Islet precursor cell (in vitro differentiated cells): Measurements from ENCODE around the gene PTPRN2.
"Not testable (repeated sequence)": the region's sequence is repeated elsewhere in the genome, so short reads cannot be mapped to it uniquely, and the experiment has no call there.

Experiments used
- DNase-seq: peaks from one replicate; pipeline ENCODE4 v3.0.0-alpha.2; 2018

The PTPRN2 gene

DNA sequence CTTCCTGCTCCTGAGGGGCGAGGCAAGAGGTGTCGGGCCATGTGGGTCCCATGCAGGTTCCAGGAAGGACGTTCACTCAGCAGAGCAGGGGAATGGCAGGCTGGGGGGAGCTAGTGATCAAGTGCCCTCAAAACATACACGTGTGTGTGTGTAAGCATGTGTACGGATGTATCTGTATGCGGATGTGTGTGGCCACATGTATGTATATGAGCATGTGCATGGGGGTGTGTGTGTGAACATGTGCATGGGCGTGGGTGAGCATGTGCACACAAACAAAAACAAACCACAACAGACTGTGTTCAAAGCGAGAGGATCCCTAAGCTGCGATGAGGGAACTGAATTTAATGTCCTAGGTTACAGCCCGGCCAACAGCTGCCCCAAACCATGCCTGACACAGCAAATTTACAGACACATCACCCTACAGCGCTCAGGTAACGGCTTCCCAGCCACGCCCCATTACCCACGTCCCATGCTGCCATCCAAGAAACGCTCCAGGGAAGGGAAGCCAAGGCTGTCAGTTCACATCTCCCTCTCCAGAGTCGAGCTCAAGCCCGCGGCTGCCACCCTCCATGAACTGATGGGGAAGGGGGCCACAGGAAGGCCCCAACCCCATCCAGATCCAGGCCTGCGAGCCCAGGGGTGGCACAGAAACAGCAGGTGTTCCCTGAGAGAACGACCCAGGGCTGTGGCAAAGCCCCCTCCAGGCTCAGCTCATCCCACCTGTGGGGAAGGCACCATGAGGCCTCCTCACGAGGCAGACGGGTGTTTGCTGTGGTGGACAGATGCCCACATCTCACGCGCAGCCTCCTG is 56.6 kb downstream of the PTPRN2 start:
- DNase-seq: no peak

DNA sequence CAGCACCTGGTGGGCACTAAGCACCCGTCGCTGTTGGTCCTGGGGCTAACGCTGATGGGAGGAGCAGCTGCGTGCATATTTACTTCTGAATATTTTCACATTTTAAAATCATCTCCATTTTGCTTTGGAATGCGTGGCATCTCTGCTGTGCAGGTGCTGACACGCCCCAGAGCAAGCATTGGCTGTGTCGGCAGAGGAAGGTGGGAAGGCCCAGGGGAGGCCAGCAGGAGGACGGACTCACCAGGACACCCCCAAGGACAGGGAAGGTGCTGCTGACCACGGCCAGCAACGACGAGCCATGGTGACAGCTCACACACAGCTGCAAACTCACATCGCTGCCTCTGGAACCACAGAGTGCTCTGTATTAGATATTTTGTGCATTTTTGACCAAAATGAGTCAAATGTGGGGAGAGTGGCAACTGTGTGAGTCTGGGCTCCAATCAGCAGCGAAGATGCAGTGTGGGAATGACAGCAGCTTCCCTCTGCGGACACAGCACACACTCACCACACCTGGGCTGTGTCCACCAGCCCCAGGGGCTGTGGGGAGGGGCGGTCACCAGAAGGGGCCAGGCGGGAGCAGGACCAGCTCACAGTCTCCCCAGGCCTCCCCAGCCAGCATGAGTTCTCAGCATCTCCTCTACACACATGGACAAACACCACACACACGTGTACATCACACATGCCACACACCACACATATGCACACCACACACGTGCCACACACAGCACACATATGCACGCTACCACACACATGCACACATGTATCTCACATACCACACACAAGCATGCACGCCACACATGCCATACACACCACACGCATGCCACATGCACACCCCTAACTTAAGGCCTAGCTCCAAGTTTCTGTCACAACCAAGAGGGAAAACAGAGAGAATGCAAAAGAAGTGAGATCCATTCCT is 58.2 kb downstream of the PTPRN2 start:
- DNase-seq: no peak

GRCh38 chr7:158527915-158528502 is 59.6 kb downstream of the PTPRN2 start:
- no peak for DNase-seq

GRCh38 chr7:158527495-158527894 is 60.1 kb downstream of the PTPRN2 start:
- no peak for DNase-seq

DNA sequence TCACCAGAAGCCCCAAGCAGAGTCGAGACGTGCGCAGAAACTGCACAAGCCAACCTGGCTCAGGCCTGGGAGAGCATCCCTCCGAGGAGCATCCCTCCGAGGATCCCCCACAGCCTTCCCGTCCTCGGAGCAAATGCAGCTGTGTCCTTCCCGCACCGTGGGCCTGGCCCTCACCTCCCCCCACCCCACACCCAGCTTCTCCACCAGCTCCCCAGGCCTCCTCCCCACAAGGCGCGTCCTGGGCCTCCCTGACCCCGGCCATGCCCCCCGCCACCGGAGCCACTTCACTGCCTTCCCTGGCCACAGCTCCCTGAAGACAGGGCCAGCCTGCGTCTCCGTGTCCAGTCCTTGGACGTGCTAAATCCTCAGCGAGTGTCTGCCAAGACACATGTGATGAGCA is 60.6 kb downstream of the PTPRN2 start:
- DNase-seq: no peak

- no peak for DNase-seq
Observed at GRCh38 chr7:158526531-158526930, 61.1 kb downstream of the PTPRN2 start.

DNA sequence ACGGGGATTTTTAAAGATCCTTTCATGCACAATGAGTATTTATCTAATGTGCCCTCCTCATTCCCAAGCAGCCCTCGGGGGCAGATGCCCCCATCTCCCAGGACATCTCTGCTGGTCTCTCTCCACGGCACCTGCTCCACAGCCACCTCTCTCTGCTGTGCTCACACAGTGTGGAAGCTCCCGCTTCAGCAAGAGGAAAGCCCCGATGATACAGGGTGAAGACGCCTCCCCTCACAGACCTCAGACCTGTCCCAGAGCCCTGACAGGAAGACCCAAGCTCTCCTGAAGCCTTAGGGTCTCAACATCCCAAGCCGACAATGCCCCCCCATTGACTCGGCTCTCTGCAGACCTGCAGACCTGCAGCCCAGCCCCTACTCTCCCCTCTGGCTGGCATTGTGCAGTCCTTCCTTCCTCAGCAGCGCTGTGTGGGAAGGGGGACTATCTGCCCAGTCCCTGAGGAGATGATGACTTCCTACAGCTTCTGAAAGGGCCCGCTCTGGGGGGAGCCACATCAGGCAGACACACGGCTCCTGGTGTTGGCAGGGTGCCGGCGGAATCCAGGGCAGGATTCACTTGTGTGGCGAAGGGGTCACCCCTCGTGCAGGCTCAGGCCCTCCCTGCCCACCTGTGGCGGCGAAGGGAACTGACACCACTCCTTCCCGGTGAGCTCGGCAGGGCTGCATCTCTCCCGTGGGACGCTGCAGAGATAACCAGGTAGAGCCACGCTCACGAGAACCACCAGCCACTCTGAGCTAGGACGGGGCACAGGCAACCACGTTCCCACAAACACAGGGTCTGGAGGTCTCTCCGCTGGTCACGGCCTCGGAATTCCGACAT is 61.8 kb downstream of the PTPRN2 start:
- DNase-seq: no peak

DNA sequence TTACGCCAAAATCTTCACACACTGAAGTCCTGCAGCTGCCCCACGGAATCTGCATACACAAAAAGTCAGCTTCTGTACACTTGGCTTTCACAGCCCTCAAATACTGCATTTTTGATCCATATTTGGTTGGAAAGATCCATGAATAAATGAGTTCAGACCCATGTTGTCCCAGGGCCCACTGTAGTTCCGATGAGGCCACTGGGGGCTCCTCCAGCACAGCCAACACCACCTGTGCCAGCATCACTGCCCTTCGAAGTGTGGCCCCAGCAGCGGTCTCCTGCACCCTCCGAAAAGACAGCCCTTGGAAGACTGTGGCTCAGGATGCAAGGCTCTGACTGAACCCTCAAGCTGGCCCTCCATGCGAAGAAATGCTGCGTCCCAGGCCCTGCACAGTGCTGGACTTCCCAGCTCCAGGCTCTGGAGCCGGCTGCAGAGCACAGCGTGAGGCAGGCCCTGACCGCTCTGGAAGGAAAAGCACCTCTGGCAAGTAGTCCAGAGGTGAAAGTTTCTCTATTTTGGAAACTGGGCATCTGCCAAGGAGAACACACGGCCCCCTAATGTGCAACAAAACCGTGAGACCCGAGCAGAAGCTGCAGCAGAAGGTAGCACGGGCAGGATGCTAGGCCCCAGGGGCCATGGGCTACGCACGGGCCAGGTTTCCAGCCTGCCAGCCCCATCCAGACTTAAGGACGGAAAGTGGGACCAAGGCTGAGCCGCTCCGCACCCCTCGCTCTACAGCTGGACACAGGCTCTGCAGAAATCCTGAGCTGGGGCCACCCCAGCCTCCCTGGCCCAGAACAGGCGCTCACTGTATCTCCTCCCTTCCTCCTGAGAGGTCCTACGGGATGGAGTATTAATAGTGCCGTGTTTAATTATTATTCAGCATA is 62.6 kb downstream of the PTPRN2 start:
- no peak for DNase-seq

- not testable (repeated sequence) for DNase-seq
Observed at GRCh38 chr7:158524286-158524685, 63.3 kb downstream of the PTPRN2 start.

DNA sequence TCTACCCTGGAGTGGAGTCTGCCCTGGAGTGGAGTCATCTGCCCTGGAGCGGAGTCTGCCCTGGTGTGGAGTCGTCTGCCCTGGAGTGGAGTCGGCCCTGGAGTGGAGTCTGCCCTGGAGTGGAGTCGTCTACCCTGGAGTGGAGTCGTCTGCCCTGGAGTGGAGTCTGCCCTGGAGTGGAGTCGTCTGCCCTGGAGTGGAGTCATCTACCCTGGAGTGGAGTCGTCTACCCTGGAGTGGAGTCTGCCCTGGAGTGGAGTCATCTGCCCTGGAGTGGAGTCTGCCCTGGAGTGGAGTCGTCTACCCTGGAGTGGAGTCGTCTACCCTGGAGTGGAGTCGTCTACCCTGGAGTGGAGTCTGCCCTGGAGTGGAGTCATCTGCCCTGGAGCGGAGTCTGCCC is 63.7 kb downstream of the PTPRN2 start:
- DNase-seq: not testable (repeated sequence)

DNA sequence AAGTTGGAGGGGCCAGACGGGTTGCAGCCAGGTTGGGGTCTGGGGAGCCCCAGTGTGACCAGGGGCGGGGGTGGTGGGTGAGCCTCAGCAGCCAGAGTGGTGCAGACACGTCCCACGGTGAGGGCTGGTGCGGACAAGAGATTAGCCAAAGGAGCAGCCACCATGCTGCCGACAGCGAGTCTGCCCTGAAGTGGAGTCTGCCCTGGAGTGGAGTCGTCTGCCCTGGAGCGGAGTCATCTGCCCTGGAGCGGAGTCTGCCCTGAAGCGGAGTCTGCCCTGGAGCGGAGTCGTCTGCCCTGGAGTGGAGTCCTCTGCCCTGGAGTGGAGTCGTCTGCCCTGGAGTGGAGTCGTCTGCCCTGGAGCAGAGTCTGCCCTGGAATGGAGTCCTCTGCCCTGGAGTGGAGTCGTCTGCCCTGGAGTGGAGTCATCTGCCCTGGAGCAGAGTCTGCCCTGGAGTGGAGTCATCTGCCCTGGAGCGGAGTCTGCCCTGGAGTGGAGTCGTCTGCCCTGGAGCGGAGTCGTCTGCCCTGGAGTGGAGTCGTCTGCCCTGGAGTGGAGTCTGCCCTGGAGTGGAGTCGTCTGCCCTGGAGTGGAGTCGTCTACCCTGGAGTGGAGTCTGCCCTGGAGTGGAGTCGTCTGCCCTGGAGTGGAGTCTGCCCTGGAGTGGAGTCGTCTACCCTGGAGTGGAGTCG is 64.3 kb downstream of the PTPRN2 start:
- DNase-seq: not testable (repeated sequence)

GRCh38 chr7:158521795-158522194 is 65.8 kb downstream of the PTPRN2 start:
- not testable (repeated sequence) for DNase-seq

DNA sequence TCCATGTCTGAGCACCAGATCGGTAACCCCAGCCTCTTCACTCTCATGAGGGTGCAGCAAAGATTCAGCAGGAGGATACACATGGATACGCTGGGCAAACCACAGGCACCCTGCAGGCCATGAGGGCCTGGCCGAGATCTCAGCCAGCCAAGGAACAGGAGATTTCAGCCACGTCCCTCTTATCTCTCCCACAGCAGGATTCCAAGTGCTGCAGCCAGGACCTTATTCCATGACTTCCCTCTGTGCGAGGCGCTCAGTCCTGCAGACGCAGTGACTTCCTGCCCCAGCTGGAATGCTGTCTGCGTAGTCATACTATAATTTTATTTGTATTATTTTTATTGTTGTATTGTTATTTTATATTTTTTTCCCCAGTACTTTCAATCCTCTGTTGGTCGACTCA is 66.8 kb downstream of the PTPRN2 start:
- DNase-seq: no peak

DNA sequence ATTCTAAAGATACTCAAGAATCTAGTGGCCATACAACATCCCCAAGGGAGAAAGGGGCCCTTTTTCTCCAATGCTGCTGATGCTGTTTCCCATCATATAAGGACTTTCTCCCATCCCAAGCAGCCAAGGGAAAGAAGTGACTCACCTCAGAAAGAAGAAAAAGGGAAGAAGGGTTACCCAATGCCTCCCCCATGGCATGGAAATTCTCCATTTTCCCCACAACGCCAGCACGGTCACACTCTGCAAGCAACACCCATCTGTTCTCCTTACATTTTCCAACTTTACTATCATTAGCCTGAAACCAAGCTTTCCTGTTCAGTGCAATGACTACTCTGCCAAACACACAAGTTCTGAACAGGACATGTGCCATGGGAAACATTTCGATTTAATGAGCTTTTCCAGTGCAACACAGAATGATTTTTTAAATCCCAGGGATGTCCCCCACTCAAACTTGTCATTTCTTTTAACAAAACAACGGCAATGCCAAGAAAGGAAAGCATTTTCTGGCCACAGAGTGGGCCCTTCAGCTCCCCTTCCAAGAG is 67.9 kb downstream of the PTPRN2 start:
- DNase-seq: no peak

GRCh38 chr7:158518980-158519632 is 68.5 kb downstream of the PTPRN2 start:
- DNase-seq: no peak

DNA sequence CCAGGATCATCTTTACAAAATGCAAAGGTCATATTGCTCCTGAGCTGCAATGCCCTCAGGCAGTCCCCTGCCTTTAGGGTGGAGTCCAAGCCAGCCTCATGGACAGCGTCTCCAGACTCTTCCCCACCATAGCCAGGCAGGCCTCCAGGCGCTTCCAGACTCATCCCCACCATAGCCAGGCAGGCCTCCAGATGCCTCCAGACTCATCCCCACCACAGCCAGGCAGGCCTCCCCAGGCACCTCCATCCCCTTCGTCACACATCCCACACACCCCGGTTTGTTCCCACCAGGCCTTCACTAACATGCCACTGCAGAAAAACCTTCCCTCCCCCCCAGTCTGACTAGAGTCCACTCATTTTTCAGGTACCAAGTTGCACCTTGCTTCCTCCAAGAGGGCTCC is 70.1 kb downstream of the PTPRN2 start:
- no peak for DNase-seq

DNA sequence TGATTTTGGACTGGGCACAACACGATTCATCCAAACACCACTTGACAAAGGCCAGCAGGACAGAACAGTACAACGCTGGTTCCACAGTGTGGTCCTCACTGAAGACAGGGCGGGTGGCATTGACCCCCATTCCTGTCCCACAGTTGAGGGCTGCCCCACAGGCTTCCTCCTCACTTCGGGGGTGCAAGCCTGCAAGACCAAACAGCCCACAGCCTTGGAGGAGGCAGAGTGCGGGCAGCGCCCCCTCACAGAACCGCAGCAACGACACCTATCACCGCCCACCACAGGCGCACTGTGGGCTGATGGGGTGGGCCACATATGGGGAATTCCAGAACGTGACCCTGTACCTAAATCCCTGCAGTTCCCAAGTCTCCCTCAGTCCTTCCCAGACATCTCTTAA is 70.6 kb downstream of the PTPRN2 start:
- DNase-seq: no peak

DNA sequence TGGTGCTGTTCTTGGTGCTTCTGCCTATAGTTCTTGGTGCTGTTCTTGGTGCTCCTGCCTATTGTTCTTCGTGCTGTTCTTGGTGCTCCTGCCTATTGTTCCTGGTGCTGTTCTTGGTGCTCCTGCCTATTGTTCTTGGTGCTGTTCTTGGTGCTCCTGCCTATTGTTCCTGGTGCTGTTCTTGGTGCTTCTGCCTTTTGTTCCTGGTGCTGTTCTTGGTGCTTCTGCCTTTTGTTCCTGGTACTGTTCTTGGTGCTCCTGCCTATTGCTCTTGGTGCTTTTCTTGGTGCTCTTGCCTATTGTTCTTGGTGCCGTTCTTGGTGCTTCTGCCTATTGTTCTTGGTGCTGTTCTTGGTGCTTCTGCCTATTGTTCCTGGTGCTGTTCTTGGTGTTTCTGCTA is 71.1 kb downstream of the PTPRN2 start:
- DNase-seq: no peak

GRCh38 chr7:158512869-158513268 is 74.8 kb downstream of the PTPRN2 start:
- no peak for DNase-seq

DNA sequence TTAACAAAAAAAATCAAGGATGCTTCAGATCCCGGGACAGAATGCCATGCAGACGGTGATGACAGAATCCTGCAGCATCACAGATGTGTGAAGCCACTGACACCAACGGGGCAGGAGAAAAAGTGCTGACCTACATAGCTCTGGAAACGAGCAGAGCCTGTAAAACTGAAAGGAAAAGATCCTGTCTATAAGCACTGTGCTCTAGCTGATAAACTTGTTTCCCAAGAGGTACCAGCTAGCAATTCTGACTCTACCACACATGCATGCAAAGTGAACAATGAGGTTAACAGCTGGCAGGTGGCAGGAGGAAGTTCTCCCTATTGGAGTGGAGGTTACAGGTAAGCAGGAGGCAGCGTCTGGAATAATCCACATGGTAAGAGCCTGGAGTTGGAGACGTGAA is 75.6 kb downstream of the PTPRN2 start:
- no peak for DNase-seq
